ENCODE data around the gene RALBP1. TPM values are rescaled to one million over a fixed set of nuclear protein-coding genes. Genes with fewer than 3 reads are reported as not detected.

The RALBP1 gene
- total and polyA plus RNA-seq, 9 of the 15 experiments (the other 6 are each of a cell fraction or from before 2014, with no cell fraction given): 10.9 to 70.0 (median 61.3) TPM

DNA sequence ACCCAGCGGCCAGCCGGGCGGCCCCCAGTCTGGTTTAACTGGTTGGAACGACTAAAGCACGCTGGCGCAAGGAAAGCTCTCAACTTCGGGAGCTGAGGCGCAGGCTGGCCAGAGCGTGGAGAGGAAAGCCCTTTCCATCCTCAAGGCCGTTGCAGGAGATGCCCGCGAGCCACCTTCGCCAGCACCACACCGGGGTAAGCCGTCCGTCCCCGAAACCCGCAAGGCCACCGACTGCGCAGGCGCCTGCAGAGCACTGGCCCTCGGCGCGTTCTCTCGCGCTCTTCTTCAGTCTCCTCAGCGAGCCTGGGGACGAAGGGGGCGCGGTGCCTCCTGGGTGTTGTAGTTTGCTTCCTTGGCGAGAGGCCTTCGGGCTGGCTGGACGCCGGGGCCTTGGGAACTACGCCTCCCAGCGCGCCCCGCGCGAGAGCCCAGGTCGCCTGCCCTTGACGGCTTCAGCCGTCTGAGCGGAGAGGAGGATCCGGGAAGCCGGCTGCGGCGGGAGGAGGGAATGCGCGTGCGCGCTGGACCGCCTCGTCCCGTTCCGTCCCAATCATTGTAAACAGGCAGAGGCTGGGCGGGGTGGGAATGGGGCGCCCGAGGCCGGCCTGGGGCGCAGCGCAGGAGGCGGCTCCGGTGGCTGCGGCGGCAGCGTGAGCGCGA is at the start of gene RALBP1 (continued):
- TF ChIP-seq, protein P1, sequence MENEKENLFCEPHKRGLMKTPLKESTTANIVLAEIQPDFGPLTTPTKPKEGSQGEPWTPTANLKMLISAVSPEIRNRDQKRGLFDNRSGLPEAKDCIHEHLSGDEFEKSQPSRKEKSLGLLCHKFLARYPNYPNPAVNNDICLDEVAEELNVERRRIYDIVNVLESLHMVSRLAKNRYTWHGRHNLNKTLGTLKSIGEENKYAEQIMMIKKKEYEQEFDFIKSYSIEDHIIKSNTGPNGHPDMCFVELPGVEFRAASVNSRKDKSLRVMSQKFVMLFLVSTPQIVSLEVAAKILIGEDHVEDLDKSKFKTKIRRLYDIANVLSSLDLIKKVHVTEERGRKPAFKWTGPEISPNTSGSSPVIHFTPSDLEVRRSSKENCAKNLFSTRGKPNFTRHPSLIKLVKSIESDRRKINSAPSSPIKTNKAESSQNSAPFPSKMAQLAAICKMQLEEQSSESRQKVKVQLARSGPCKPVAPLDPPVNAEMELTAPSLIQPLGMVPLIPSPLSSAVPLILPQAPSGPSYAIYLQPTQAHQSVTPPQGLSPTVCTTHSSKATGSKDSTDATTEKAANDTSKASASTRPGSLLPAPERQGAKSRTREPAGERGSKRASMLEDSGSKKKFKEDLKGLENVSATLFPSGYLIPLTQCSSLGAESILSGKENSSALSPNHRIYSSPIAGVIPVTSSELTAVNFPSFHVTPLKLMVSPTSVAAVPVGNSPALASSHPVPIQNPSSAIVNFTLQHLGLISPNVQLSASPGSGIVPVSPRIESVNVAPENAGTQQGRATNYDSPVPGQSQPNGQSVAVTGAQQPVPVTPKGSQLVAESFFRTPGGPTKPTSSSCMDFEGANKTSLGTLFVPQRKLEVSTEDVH (IDR thresholded peaks at IDR 0.05; ENCODE audit: low read depth, partially characterized antibody): peak; percentile 58
- TF ChIP-seq, protein P2, sequence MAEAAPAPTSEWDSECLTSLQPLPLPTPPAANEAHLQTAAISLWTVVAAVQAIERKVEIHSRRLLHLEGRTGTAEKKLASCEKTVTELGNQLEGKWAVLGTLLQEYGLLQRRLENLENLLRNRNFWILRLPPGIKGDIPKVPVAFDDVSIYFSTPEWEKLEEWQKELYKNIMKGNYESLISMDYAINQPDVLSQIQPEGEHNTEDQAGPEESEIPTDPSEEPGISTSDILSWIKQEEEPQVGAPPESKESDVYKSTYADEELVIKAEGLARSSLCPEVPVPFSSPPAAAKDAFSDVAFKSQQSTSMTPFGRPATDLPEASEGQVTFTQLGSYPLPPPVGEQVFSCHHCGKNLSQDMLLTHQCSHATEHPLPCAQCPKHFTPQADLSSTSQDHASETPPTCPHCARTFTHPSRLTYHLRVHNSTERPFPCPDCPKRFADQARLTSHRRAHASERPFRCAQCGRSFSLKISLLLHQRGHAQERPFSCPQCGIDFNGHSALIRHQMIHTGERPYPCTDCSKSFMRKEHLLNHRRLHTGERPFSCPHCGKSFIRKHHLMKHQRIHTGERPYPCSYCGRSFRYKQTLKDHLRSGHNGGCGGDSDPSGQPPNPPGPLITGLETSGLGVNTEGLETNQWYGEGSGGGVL (CRISPR knock-in tag; IDR thresholded peaks at IDR 0.05): no peak
- TF ChIP-seq ZNF384 (IDR thresholded peaks at IDR 0.05; ENCODE audit: low read depth, low read length) (0 out of 2 replicates have a peak, but pooled peaks have one; percentile 4), TARDBP (IDR thresholded peaks at IDR 0.05) (peak; percentile 82), SMARCB1 (IDR thresholded peaks at IDR 0.05; ENCODE audit: insufficient read length, low read depth) (no peak), ZNF75A (CRISPR knock-in tag; IDR thresholded peaks at IDR 0.05) (peak; percentile 66; the same call in 1 of the 2 replicates), ZNF830 (CRISPR knock-in tag; IDR thresholded peaks at IDR 0.05) (no peak), EP300 (IDR thresholded peaks at IDR 0.05; ENCODE audit: low read length) (no peak; the same call in 1 of the 2 replicates), RBM39 (optimal IDR thresholded peaks at IDR 0.05; ENCODE audit: low read depth, low read length) (no peak), ZNF165 (CRISPR knock-in tag; IDR thresholded peaks at IDR 0.05; ENCODE audit: borderline replicate concordance) (peak; percentile 85; the same call in 1 of the 2 replicates), SMAD1 (IDR thresholded peaks at IDR 0.05; ENCODE audit: low read depth, low read length, partially characterized antibody) (peak; percentile 80), MTF1 (CRISPR knock-in tag; IDR thresholded peaks at IDR 0.05; ENCODE audit: borderline replicate concordance) (no peak), ZNF121 (CRISPR knock-in tag; conservative IDR thresholded peaks at IDR 0.05) (no peak)
- TF ChIP-seq, protein P3, sequence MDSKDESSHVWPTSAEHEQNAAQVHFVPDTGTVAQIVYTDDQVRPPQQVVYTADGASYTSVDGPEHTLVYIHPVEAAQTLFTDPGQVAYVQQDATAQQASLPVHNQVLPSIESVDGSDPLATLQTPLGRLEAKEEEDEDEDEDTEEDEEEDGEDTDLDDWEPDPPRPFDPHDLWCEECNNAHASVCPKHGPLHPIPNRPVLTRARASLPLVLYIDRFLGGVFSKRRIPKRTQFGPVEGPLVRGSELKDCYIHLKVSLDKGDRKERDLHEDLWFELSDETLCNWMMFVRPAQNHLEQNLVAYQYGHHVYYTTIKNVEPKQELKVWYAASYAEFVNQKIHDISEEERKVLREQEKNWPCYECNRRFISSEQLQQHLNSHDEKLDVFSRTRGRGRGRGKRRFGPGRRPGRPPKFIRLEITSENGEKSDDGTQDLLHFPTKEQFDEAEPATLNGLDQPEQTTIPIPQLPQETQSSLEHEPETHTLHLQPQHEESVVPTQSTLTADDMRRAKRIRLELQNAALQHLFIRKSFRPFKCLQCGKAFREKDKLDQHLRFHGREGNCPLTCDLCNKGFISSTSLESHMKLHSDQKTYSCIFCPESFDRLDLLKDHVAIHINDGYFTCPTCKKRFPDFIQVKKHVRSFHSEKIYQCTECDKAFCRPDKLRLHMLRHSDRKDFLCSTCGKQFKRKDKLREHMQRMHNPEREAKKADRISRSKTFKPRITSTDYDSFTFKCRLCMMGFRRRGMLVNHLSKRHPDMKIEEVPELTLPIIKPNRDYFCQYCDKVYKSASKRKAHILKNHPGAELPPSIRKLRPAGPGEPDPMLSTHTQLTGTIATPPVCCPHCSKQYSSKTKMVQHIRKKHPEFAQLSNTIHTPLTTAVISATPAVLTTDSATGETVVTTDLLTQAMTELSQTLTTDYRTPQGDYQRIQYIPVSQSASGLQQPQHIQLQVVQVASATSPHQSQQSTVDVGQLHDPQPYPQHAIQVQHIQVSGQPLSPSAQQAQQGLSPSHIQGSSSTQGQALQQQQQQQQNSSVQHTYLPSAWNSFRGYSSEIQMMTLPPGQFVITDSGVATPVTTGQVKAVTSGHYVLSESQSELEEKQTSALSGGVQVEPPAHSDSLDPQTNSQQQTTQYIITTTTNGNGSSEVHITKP (IDR thresholded peaks at IDR 0.05; ENCODE audit: partially characterized antibody): no peak
- TF ChIP-seq, protein P4, sequence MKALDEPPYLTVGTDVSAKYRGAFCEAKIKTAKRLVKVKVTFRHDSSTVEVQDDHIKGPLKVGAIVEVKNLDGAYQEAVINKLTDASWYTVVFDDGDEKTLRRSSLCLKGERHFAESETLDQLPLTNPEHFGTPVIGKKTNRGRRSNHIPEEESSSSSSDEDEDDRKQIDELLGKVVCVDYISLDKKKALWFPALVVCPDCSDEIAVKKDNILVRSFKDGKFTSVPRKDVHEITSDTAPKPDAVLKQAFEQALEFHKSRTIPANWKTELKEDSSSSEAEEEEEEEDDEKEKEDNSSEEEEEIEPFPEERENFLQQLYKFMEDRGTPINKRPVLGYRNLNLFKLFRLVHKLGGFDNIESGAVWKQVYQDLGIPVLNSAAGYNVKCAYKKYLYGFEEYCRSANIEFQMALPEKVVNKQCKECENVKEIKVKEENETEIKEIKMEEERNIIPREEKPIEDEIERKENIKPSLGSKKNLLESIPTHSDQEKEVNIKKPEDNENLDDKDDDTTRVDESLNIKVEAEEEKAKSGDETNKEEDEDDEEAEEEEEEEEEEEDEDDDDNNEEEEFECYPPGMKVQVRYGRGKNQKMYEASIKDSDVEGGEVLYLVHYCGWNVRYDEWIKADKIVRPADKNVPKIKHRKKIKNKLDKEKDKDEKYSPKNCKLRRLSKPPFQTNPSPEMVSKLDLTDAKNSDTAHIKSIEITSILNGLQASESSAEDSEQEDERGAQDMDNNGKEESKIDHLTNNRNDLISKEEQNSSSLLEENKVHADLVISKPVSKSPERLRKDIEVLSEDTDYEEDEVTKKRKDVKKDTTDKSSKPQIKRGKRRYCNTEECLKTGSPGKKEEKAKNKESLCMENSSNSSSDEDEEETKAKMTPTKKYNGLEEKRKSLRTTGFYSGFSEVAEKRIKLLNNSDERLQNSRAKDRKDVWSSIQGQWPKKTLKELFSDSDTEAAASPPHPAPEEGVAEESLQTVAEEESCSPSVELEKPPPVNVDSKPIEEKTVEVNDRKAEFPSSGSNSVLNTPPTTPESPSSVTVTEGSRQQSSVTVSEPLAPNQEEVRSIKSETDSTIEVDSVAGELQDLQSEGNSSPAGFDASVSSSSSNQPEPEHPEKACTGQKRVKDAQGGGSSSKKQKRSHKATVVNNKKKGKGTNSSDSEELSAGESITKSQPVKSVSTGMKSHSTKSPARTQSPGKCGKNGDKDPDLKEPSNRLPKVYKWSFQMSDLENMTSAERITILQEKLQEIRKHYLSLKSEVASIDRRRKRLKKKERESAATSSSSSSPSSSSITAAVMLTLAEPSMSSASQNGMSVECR (CRISPR knock-in tag; IDR thresholded peaks at IDR 0.05): no peak

Data from K562 (cell line).